ENCODE results near the gene MPPED2. TPM values are rescaled to one million over a fixed set of nuclear protein-coding genes. Genes with fewer than 3 reads are reported as not detected.

The MPPED2 gene
- total RNA-seq, 1 experiment from 2014 or later: 2.4 TPM

DNA sequence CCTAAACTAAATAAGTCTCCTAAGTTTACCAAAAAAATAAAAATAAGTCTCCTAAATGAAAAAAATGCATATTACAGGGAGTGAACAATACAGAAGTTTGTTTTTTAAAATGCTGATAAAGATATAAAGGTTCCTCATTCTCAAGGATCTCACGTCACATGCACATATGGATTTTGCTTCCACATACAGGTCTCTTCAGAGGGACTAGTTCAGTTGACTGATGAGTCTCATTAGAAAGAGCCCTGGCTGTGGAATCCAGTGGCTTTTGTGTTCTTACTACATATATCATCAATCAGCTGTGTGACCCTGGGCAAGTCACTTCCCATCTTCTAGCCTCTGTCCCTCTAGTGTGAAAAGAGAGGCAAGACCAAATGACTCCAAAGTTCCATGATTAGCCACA, 43.1 kb downstream of the MPPED2 start:
- Mint-ChIP-seq H3K27ac (no peak overlapping the region), H3K36me3 (no peaks in the 10 kb centered on the region), H3K4me3 (no peak overlapping the region), H3K9me3 (no peaks in the 10 kb centered on the region), H3K27me3 (ENCODE audit: low read depth) (peaks cover 98% of the 10 kb centered on the region), H3K4me1 (peaks cover 61% of the 10 kb centered on the region)
- TF ChIP-seq ERG (CRISPR knock-in tag; IDR thresholded peaks at IDR 0.05) (no peak), ZNF396 (CRISPR knock-in tag; IDR thresholded peaks at IDR 0.05; ENCODE audit: borderline replicate concordance) (no peak), PRRX2 (CRISPR knock-in tag; IDR thresholded peaks at IDR 0.05) (no peak), FOXK1 (CRISPR knock-in tag; IDR thresholded peaks at IDR 0.05) (no peak), CBFB (CRISPR knock-in tag; IDR thresholded peaks at IDR 0.05; ENCODE audit: low read depth) (no peak), ZNF121 (CRISPR knock-in tag; IDR thresholded peaks at IDR 0.05) (no peak), MYBL2 (CRISPR knock-in tag; IDR thresholded peaks at IDR 0.05) (no peak), PRDM15 (CRISPR knock-in tag; IDR thresholded peaks at IDR 0.05) (no peak), TEAD4 (CRISPR knock-in tag; IDR thresholded peaks at IDR 0.05) (no peak), IRF2 (CRISPR knock-in tag; IDR thresholded peaks at IDR 0.05; ENCODE audit: borderline replicate concordance, low read depth) (no peak), FOXP1 (CRISPR knock-in tag; IDR thresholded peaks at IDR 0.05; ENCODE audit: borderline replicate concordance) (no peak), JAZF1 (CRISPR knock-in tag; IDR thresholded peaks at IDR 0.05) (no peak), ZNF138 (CRISPR knock-in tag; conservative IDR thresholded peaks at IDR 0.05) (no peak), ELF4 (CRISPR knock-in tag; IDR thresholded peaks at IDR 0.05; ENCODE audit: low read depth) (no peak), TCF7 (CRISPR knock-in tag; IDR thresholded peaks at IDR 0.05; ENCODE audit: low read depth) (no peak), EMX1 (CRISPR knock-in tag; IDR thresholded peaks at IDR 0.05) (no peak)
- TF ChIP-seq, protein P1, sequence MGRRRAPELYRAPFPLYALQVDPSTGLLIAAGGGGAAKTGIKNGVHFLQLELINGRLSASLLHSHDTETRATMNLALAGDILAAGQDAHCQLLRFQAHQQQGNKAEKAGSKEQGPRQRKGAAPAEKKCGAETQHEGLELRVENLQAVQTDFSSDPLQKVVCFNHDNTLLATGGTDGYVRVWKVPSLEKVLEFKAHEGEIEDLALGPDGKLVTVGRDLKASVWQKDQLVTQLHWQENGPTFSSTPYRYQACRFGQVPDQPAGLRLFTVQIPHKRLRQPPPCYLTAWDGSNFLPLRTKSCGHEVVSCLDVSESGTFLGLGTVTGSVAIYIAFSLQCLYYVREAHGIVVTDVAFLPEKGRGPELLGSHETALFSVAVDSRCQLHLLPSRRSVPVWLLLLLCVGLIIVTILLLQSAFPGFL (CRISPR knock-in tag; IDR thresholded peaks at IDR 0.05; ENCODE audit: borderline replicate concordance): no peak
- TF ChIP-seq, protein P2, sequence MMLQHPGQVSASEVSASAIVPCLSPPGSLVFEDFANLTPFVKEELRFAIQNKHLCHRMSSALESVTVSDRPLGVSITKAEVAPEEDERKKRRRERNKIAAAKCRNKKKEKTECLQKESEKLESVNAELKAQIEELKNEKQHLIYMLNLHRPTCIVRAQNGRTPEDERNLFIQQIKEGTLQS (CRISPR knock-in tag; conservative IDR thresholded peaks at IDR 0.05): no peak
- TF ChIP-seq, protein P3, sequence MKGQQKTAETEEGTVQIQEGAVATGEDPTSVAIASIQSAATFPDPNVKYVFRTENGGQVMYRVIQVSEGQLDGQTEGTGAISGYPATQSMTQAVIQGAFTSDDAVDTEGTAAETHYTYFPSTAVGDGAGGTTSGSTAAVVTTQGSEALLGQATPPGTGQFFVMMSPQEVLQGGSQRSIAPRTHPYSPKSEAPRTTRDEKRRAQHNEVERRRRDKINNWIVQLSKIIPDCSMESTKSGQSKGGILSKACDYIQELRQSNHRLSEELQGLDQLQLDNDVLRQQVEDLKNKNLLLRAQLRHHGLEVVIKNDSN (CRISPR knock-in tag; IDR thresholded peaks at IDR 0.05): no peak
- TF ChIP-seq, protein P4, sequence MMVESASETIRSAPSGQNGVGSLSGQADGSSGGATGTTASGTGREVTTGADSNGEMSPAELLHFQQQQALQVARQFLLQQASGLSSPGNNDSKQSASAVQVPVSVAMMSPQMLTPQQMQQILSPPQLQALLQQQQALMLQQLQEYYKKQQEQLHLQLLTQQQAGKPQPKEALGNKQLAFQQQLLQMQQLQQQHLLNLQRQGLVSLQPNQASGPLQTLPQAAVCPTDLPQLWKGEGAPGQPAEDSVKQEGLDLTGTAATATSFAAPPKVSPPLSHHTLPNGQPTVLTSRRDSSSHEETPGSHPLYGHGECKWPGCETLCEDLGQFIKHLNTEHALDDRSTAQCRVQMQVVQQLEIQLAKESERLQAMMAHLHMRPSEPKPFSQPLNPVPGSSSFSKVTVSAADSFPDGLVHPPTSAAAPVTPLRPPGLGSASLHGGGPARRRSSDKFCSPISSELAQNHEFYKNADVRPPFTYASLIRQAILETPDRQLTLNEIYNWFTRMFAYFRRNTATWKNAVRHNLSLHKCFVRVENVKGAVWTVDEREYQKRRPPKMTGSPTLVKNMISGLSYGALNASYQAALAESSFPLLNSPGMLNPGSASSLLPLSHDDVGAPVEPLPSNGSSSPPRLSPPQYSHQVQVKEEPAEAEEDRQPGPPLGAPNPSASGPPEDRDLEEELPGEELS (CRISPR knock-in tag; IDR thresholded peaks at IDR 0.05): no peak
- ChIA-PET POLR2A (no interaction called here), CTCF (no interaction called here)
- ATAC-seq (no peak), DNase-seq (ENCODE audit: low spot score) (no peak)
